ENCODE measurements around the gene SEMA3F. TPM values are rescaled to one million over a fixed set of nuclear protein-coding genes. Genes with fewer than 3 reads are reported as not detected.

The SEMA3F gene
- total RNA-seq, 1 donor from 2014 or later = 65.6 TPM

DNA sequence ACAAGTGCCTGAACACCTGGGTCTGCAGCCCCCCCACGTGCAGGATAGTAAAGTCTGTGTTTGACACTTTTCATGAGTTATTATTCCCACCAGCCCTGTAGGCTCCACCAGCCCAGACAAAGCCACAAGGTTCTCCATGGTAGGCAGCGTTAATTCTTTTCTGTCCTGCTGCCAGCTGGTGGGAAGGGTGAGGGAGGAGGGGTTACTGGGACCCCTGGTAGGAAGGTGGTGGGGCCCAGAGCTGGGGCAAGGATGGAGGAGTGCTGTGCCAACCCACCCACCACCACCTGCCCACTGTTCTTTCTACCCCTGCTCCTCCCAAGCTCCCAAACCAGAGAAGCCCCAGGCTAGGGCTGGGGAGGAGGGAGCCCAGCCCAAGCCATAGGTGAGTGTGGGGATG, 20.8 kb upstream of the SEMA3F start:
- Histone ChIP-seq H3K27me3 (no peaks in the 10 kb centered on the region), H3K36me3 (no peaks in the 10 kb centered on the region), H3K9me3 (no peaks in the 10 kb centered on the region), H3K27ac (no peak overlapping the region), H3K4me3 (no peak overlapping the region), H3K4me1 (peaks cover 9% of the 10 kb centered on the region)
- TF ChIP-seq, protein P1, sequence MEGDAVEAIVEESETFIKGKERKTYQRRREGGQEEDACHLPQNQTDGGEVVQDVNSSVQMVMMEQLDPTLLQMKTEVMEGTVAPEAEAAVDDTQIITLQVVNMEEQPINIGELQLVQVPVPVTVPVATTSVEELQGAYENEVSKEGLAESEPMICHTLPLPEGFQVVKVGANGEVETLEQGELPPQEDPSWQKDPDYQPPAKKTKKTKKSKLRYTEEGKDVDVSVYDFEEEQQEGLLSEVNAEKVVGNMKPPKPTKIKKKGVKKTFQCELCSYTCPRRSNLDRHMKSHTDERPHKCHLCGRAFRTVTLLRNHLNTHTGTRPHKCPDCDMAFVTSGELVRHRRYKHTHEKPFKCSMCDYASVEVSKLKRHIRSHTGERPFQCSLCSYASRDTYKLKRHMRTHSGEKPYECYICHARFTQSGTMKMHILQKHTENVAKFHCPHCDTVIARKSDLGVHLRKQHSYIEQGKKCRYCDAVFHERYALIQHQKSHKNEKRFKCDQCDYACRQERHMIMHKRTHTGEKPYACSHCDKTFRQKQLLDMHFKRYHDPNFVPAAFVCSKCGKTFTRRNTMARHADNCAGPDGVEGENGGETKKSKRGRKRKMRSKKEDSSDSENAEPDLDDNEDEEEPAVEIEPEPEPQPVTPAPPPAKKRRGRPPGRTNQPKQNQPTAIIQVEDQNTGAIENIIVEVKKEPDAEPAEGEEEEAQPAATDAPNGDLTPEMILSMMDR (IDR thresholded peaks at IDR 0.05) = no peak
- ATAC-seq (no peak), DNase-seq (no peak)
- intact Hi-C loops (cut with DNase I) = no loop called here

DNA sequence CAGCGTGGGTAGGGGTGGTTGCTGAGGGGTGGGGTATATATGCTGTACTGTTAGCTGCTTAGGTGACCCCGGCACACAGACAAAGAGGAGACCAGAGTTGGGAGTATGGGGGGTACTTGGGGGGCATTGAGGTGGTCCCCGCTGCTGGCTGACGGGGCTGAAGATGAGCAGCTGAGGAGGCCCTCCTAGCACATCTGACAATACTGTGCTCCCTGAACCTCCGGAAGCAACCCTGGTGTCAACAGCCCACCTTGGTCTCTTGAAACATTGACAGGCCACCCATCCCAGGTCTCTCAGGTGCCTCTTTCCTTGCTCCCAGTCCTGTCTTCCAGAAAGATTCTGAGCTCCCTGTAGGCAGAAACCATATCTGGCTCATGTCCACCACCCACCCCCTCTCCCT, 19.2 kb upstream of the SEMA3F start:
- Histone ChIP-seq H3K27ac (no peak overlapping the region), H3K9me3 (no peaks in the 10 kb centered on the region), H3K36me3 (no peaks in the 10 kb centered on the region), H3K4me1 (peaks cover 9% of the 10 kb centered on the region), H3K4me3 (no peak overlapping the region), H3K27me3 (no peaks in the 10 kb centered on the region)
- TF ChIP-seq, protein P1 (IDR thresholded peaks at IDR 0.05) = no peak
- intact Hi-C loops (cut with DNase I) = no loop called here
- DNase-seq = no peak
- ATAC-seq = no peak

DNA sequence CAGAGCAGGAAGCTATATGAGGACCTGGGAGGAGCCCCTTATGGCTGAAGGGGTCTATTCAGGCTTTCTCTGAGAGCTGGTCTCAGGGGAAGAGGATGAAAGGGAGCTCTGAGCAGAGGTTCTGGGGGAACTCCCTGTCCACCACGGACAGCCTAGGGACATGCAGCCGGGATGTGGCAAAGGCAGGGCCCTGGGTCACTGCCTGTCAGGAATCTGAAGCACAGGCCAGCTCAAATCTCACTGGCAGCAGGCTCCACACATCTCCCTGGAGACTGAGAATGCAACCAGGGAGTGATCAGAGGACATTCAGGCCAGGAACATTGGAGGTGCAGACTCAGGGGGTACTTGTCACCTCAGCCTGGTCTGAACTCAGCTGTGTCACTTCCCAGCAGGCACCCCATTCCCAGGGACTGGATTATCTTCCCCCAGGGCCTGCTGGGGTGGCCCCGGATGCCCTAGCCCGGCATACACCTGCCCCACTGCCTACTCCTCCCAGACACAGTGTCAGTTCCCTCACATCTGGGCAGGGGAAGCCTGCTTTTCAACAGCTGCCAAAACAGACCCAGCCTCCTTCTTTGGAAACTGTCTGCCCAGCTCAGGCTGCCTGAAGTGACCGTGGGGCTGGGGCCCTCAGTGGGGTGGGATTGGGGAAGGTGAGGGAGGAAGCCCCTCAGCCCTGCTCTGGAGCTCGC, 18.3 kb upstream of the SEMA3F start:
- H3K4me1 ChIP-seq = peaks cover 9% of the 10 kb centered on the region
- no peak overlapping the region for H3K27ac ChIP-seq
- H3K36me3 ChIP-seq = no peaks in the 10 kb centered on the region
- ATAC-seq (no peak), DNase-seq (no peak)
- intact Hi-C loops (cut with DNase I) = no loop called here
- H3K27me3 ChIP-seq = no peaks in the 10 kb centered on the region
- H3K9me3 ChIP-seq = no peaks in the 10 kb centered on the region
- no peak overlapping the region for H3K4me3 ChIP-seq
- TF ChIP-seq, protein P1 (IDR thresholded peaks at IDR 0.05) = no peak

DNA sequence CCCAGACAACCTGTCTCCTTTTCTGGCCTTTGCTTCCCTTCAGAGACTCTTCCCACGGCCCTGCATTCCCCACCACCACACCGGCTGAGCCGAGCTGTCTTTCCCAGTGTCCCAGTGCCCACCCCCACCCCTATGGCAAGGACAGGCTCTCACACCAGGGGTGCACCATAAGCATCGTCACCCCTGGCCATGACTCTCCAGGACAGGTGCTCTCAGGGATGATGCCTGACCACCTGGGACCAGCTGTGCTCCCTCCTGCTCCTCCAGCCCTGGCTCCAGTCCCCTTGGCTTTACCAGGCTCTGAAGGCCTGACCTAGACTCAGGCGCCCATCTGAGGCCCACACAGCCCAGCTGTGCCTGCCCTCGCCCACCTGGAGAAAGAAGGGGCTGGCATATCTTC, 17.6 kb upstream of the SEMA3F start:
- intact Hi-C loops (cut with DNase I) = no loop called here
- Histone ChIP-seq H3K27me3 (no peaks in the 10 kb centered on the region), H3K36me3 (no peaks in the 10 kb centered on the region), H3K4me3 (no peak overlapping the region), H3K27ac (no peak overlapping the region), H3K9me3 (no peaks in the 10 kb centered on the region), H3K4me1 (peaks cover 9% of the 10 kb centered on the region)
- TF ChIP-seq, protein P1 (IDR thresholded peaks at IDR 0.05) = no peak
- DNase-seq = no peak
- no peak for ATAC-seq

DNA sequence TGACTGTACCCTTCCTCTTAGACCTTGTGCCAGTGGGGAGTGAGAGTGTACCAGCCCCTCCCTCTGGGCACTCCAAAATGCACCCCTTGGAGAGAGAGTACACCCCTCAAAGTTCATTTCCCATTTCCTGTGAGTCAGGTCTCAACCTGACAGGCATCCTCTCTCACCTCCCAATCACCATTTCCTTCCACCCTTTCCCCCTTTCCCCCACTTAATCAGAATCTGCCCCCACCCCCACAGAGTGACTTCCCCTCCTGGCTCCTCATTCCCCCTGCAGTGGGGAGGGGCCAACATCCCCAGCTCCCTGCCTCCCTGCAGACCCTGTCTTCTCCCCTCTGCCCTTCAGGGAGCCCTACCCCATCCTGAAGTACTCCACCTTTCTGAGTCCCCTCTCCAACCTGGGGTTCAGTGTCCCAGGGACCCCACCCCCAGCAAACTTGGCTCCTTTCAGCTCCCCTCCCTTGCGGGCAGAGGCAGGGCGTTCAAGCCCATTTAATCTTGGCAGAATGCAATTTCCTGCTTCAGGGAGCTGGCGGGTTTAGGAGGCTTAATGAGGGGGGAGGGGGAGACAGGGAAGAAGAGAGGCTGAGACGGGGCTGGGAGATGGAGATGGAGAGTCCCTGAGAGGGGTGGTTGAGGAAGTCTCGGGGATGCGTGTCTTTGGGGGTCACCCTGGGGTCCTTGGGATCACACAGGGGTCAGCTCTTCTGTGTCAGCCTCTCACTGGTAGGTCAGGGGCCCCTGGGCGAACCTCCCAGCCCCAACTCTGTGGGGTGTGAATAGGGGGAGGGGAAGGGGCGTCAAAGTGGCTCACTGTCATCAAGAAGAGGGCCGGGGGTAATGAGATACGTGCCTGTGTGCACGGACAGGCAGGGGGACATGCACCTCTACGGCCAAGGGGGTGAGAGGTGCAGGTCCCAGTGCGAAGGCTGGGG, 16.6 kb upstream of the SEMA3F start:
- H3K4me1 ChIP-seq = peaks cover 9% of the 10 kb centered on the region
- no peaks in the 10 kb centered on the region for H3K9me3 ChIP-seq
- ATAC-seq (no peak), DNase-seq (no peak)
- no peak overlapping the region for H3K4me3 ChIP-seq
- intact Hi-C loops (cut with DNase I) = no loop called here
- no peaks in the 10 kb centered on the region for H3K27me3 ChIP-seq
- no peak overlapping the region for H3K27ac ChIP-seq
- no peaks in the 10 kb centered on the region for H3K36me3 ChIP-seq
- TF ChIP-seq, protein P1 (IDR thresholded peaks at IDR 0.05) = no peak
